DMS79 (cell line): ENCODE measurements around the gene XPO6.

Experiments
- DNase-seq: peaks from one replicate; lab custom pipeline; 2025; lab: John Stamatoyannopoulos, UW

XPO6 gene

GRCh38 chr16:28208131-28208530 is 3.6 kb downstream of the XPO6 start:
- no peak for DNase-seq

- no peak for DNase-seq
These were observed 4.4 kb downstream of the XPO6 start for GRCh38 chr16:28207399-28207798.

GRCh38 chr16:28205974-28206373 is 5.8 kb downstream of the XPO6 start:
- DNase-seq: no peak

GRCh38 chr16:28205117-28205899 is 6.5 kb downstream of the XPO6 start:
- no peak for DNase-seq

- DNase-seq: no peak
These were observed 7.1 kb downstream of the XPO6 start for GRCh38 chr16:28204622-28205021.

- DNase-seq: no peak
These were observed 7.6 kb downstream of the XPO6 start for GRCh38 chr16:28204204-28204603.

- no peak for DNase-seq
These were observed 9.5 kb downstream of the XPO6 start for GRCh38 chr16:28202147-28202746.

GRCh38 chr16:28200661-28201060 is 11.1 kb downstream of the XPO6 start:
- DNase-seq: no peak

- no peak for DNase-seq
These were observed 15.3 kb downstream of the XPO6 start for GRCh38 chr16:28196387-28196987.

GRCh38 chr16:28195859-28196258 is 15.9 kb downstream of the XPO6 start:
- no peak for DNase-seq

- DNase-seq: no peak
These were observed 18.0 kb downstream of the XPO6 start for GRCh38 chr16:28193530-28194423.

GRCh38 chr16:28192806-28193529 is 18.8 kb downstream of the XPO6 start:
- no peak for DNase-seq

GRCh38 chr16:28191364-28191960 is 20.3 kb downstream of the XPO6 start:
- DNase-seq: peak; percentile 63

GRCh38 chr16:28189245-28189644 is 22.5 kb downstream of the XPO6 start:
- no peak for DNase-seq

GRCh38 chr16:28188085-28188916 is 23.5 kb downstream of the XPO6 start:
- DNase-seq: no peak

GRCh38 chr16:28187595-28188004 is 24.2 kb downstream of the XPO6 start:
- no peak for DNase-seq

GRCh38 chr16:28186752-28187151 is 25.0 kb downstream of the XPO6 start:
- no peak for DNase-seq

GRCh38 chr16:28185696-28186095 is 26.1 kb downstream of the XPO6 start:
- no peak for DNase-seq

GRCh38 chr16:28184625-28185024 is 27.1 kb downstream of the XPO6 start:
- no peak for DNase-seq

GRCh38 chr16:28183930-28184329 is 27.8 kb downstream of the XPO6 start:
- no peak for DNase-seq
